CD4-positive, alpha-beta T cell treated with Interleukin-10 for 1 hour (primary cell): Measurements from ENCODE around the gene FRMD4B.
A peak's percentile ranks its signal among the peaks of the same experiment; 100 is the strongest.

Source experiments
- DNase-seq: peaks from one replicate; pipeline ENCODE4 v3.0.0-alpha.2; 2020

Gene FRMD4B

DNA sequence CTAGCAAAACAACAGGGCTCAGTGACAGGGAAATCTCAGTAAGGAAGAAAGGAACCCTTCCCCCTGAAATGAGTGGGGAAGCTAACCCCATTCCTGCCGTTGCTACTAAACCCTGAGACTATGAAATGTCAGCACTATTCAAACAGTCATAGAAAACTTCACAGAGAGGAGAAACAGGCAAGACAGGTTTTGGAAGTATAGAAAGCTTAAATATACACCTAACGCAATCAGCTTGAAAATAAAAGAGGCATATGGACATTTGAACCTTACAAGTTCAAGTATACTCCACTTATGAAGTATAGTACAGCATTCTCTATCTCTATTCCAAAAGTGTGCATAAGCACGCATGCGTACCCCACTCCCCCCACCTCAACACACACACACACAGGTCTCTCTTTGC is 17.6 kb upstream of the FRMD4B start:
- no peak for DNase-seq

DNA sequence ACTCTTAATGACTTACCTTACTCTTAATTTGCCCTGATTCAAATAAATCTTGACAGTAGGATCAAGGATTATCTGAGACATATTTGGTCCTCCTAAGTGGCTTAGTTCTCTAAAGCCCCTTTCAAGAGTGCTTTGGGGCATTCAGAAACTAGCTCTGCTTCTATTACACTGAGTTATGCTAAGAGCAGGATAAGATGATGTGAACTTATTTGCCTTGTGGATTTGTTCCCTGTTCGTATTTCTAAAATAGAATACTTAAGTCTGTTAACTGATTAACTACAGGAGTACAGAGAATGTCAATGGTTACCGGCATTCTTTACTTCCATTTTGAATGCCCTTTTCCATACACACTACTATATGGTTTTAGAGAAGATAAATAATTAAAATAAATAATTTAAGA is 14.8 kb upstream of the FRMD4B start:
- no peak for DNase-seq

DNA sequence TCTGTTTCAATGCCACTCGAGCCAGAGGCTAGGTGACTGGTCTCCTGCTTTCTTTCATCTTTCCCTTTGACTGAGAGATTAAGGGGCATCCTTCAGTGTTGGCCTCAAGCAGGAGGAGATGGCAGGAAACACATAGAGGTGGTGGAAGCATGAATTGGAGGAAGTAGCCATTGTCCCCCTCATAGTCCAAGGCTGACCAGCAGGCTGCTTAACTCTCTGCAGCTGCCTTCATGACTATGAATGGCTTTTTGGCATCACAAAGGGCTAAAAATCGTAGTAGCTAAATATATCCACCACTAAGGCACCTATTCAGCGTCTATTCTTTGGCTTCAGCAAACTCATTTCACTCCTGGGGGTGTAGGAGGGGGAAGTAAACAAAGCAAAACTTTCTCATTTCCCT is 7.0 kb upstream of the FRMD4B start:
- no peak for DNase-seq

DNA sequence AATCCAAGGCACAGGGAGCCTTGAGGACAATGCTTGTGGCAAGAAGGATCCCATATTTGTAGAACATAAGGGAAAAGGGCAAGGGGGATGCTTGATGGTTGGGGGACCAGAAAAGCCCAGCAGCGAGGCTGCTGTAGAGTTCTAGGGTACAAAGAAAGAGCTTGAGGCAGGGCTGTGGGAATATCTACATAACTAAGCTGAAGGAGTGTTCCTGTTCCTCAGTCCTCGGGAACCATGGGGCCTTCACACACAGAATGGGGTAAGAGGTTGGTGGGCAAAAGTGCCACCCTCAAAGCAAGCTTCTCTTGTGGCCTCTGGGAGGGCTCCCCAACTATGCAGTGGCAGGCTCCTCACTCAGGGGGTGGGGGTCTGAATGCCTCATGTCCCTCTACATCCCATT is 6.5 kb upstream of the FRMD4B start:
- DNase-seq, result no peak

- DNase-seq, result no peak
Measured at GRCh38 chr3:69391554-69391953, 5.7 kb upstream of the FRMD4B start.

DNA sequence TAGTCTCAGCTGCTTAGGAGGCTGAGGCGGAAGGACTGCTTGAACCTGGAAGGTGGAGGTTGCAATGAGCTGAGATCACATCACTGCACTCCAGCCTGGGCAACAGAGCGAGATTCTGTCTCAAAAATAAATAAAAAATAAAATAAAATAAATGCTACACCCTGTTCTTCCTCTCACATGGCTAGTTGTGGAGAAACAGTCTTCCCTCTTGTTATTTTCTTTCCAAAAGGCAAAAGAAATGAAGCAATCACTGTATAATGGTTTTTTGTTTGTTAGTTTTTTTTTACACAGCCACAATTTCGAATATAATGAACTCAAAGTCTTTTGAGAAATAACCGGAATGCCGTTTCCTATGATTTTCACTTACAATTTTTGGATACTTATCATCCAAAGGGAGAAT is 4.9 kb upstream of the FRMD4B start:
- no peak for DNase-seq

DNA sequence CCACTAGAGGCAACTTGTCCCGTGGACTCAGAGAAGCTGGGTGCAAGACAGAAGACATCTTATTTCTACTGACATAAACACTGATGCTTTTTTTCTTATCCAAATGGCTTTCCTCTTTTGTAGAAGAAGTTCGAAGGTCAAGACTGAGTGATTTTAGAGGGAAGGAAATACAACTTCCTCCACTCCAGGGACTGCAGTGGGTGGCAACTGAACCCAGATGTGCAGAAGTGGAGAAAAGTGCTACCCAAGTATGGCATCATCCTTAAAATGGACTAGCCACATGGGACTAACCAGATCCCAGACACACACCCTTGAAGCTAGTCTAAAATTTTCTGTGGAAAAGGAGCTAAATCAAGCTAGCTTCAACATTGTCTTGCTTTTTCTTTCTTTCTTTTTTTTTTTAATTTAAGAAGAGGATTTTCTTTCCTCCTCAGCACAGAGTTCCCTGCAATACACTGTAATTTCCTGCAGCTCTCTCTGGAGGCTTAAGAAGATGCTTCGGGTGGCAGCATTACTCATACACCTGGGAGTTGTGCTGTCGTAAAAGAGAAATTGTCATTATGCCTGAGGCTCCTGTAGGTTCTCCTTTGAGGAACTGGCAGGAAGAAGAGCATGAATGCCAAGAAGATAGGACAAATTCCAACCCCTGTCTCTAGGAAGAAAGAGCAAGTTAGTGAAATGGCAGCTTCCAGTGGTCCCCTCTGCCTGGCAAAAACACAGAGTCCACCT is 3.8 kb upstream of the FRMD4B start:
- DNase-seq, result no peak

GRCh38 chr3:69388241-69388640 is 2.4 kb upstream of the FRMD4B start:
- DNase-seq, result no peak

GRCh38 chr3:69386556-69387385 is 883 bp upstream of the FRMD4B start:
- no peak for DNase-seq

- no peak for DNase-seq
Measured at GRCh38 chr3:69385123-69385722, 665 bp downstream of the FRMD4B start.

GRCh38 chr3:69384326-69384725 is 1.6 kb downstream of the FRMD4B start:
- no peak for DNase-seq

GRCh38 chr3:69379661-69380060 is 6.2 kb downstream of the FRMD4B start:
- no peak for DNase-seq

DNA sequence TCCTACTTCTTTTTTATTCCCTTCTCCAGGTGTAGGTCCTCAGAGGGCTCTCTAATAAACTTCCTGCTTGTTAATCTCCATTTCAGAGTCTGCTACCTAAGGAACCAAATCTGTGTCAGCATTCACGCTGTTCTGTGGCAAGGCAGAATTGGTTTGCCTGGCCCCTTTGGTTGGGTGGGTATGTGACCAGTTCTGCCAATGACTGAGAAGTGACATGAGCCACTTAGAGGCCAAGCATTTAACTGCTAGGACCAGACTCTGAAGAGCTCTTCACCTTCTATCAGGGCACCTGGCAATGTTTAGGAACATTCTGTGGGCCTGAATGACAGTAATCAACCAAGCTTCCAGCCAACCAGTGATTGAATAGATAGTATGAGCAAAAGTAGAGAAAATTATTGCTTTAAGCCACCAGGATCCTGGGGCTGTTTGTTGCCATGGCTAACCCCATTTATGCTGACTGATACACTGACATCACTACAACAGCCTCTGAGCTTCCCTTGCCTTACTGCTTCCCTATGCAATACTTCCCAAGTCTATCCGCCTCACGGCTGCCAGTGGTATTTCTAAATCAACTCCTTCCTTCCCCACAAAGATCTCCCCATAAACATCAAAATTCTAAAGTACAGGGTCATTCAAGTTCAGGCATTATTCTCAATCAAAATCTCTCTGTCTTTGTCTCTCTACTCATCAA is 7.6 kb downstream of the FRMD4B start:
- DNase-seq, result no peak

DNA sequence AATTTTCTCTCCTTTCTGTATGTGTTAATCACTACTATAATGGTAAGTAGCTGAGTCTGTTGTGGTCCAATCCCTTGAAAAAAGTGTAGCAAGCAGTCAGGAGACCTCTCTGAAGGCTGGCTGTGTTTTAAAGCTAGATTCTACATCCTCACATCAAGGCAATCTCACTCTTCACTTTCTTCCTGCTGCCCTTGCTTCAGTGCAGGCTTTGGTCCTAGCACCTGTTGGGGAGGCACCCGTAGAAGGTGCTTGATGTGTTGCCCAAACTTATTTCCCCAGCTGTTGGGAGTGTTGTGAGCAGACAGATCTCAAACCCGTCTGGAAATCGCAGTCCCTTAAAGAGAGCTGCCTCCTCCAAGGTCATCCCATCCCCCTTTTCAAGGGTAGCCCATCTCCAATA is 8.6 kb downstream of the FRMD4B start:
- no peak for DNase-seq

DNA sequence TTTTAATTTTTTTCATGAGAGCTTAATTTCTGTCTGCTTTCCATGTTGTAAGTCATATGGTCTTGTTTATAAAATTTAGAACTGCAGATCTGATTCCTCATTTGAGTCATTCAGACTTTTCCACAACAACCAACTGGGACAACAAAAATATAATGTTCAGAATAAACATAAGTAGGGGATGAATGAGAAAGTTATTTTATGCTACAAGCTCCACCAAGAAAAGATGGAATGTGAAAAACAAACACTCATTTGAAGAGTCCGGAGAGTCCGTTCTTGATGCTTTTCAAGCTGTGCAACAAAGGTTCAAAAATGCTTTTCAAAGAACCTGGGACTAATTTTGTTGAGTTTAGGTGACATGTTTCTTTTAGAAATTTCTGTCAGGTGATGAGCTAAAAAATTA is 9.2 kb downstream of the FRMD4B start:
- no peak for DNase-seq

- DNase-seq, result no peak
Measured at GRCh38 chr3:69371816-69372215, 14.1 kb downstream of the FRMD4B start.

DNA sequence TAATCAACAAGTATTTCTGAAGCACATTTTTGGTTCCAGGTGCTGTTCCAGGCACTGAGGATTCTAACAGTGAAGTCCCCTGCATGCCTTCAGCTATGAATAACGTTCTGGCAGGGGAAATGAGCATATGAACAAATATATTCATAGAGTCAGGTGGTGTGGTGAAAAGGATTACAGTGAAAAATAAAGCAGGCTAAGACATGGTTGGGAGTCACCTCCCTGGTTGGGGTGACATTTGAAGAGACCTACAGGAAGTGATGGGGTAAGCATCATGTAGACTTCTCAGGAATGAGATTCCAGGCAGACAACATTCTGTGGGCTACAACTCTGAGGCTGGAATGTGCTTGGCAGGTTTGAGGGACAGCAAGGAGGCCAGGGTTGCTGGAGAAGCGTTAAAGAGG is 15.0 kb downstream of the FRMD4B start:
- no peak for DNase-seq

- peak; percentile 32 for DNase-seq
Measured at GRCh38 chr3:69370156-69370883, 15.6 kb downstream of the FRMD4B start.

DNA sequence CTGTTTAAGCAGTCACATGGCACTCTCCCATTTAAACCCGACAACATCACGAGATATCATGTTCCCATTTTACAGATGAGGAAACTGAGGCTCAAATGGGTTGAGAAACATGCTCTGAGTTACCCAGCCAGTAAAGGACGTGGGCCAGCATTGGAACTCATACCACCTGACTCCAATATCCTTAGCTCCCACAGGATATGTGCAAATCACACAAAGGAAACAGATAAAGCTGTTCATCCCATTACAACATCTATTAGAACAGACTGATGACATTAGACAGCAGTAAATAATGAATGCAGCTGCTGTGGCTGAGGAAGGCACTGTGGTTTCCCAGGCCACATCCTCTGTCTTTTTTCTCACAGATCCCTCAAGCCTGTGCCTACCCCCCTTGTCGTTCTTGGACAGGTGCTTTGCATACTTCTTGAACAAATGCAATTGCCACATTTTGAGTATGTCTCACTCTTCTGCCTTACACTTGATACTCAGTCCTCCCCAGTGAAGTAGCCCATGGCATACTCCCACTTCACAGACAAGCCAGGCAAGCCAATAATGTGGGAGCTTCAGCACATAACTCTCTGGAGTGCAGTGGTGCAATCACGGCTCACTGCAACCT is 17.7 kb downstream of the FRMD4B start:
- DNase-seq, result peak; percentile 39

GRCh38 chr3:69367586-69367985 is 18.3 kb downstream of the FRMD4B start:
- no peak for DNase-seq

- DNase-seq, result no peak
Measured at GRCh38 chr3:69364354-69364753, 21.5 kb downstream of the FRMD4B start.

GRCh38 chr3:69360690-69361089 is 25.2 kb downstream of the FRMD4B start:
- DNase-seq, result no peak
